ENCODE data around the gene FGD2.

DNA sequence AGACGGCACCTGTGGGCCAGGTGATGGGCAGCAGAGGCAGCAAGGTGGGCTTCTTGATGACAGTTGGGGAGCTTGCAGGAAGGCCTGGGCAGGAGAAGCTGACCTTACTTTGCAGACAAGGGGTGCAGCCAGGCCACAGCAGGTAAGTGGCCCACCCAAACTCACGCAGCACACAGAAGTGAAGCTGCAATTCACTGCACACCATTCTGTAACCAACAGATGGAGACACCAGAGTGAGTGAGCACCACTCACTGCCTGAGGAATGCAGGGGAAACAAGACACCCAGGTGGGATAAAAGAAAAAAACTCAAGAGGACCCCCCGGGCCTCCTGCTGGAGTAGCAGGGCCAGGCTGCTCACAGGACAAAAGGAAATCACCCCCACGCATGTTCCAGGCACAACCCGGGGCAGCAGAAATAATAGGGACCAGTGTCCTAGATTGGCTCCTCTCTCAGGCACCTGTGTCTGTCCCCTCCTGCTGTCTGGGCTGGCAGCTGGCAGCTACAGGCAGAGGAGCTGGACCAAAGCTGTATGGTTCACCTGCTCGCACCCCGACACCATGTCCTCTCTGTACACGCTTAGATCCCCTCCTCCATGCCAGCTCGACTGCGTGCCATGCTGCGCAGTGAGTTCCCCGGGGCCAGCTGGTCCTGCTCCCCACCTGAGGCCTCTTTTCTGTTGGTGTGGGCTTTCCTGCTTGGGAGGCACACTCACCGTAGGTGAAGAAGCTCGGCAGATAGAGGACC is 24.4 kb upstream of the FGD2 start:
- TF ChIP-seq EZH2phosphoT487 (IDR thresholded peaks at IDR 0.05; ENCODE audit: borderline replicate concordance) = no peak
- TF ChIP-seq, protein P1, sequence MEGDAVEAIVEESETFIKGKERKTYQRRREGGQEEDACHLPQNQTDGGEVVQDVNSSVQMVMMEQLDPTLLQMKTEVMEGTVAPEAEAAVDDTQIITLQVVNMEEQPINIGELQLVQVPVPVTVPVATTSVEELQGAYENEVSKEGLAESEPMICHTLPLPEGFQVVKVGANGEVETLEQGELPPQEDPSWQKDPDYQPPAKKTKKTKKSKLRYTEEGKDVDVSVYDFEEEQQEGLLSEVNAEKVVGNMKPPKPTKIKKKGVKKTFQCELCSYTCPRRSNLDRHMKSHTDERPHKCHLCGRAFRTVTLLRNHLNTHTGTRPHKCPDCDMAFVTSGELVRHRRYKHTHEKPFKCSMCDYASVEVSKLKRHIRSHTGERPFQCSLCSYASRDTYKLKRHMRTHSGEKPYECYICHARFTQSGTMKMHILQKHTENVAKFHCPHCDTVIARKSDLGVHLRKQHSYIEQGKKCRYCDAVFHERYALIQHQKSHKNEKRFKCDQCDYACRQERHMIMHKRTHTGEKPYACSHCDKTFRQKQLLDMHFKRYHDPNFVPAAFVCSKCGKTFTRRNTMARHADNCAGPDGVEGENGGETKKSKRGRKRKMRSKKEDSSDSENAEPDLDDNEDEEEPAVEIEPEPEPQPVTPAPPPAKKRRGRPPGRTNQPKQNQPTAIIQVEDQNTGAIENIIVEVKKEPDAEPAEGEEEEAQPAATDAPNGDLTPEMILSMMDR (conservative IDR thresholded peaks at IDR 0.05; ENCODE audit: low read length) = peak; percentile 26; the same call in 1 of the 2 replicates

Data from Loucy (cell line).